Measurements from ENCODE around the gene TMEM164.
"Not testable (repeated sequence)": the region's sequence is repeated elsewhere in the genome, so short reads cannot be mapped to it uniquely, and the experiment has no call there.

Gene TMEM164

DNA sequence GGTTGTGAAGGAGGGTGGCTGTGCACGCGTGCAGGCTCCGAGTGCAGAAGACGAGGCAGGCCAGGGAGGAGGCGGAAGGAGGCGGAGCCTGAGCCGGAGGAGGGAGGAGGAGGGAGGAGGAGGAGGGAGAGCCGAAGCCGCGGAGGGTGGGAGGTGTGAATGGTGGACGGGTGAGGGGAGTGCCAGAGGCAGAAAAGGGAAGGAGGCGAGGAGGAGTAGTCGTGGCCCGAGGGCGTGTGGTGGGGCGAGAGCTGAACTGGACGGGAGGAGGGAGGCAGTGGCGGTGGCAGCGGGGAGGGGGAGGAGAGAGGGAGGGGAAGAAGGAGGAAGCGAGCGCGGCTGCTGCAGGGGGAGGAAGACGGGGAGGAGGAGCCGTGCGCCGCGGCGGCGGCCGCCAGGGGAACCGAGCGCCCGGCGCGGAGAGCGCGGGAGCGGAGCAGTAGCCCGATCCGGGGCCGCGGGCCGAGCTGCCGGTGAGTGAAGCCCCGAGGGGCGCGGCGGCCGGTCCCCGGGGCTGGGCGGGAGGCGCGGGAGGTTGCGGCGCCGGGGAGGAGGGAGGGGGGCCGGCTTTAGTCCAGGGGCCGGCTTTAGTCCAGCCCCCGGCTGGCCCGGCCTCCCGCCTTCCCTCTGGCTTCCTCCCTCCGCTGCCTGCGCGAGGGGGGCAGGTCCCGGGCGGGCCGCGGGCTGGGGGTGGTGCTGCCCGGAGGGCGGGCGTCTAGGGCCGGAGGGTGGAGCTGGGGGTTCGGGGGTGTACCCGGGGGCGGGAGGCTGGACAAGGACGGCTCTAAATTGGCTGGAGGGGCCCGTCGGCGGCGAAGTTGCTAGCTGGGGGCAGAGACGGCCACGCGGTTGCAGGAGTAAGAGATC is at the start of gene TMEM164:
TMEM164 (plus strand) TSS at position 815 of the 867 bp plus-strand sequence. CDS start 661 bp downstream, outside the sequence.
- no peak for FAIRE-seq

DNA sequence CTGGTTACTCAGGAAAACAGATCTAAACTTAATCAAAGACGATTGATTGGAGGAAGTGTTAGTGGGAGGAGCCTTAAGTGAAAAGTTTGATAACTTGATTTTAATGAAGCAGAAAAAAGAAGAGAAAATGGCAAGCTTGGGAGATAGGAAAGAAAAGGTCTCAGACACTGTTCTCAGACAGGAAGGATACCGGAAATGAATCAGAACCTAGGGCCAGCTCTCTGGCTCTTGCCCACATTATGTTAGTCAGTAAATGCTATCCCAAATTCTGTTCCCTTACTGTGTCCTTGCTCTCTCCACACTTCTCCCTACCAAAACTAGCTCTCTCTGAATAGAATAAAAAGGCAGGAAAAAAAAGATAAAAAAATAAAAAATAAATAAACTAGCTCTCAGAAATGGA is 48.6 kb upstream of the TMEM164 start:
- FAIRE-seq: no peak

DNA sequence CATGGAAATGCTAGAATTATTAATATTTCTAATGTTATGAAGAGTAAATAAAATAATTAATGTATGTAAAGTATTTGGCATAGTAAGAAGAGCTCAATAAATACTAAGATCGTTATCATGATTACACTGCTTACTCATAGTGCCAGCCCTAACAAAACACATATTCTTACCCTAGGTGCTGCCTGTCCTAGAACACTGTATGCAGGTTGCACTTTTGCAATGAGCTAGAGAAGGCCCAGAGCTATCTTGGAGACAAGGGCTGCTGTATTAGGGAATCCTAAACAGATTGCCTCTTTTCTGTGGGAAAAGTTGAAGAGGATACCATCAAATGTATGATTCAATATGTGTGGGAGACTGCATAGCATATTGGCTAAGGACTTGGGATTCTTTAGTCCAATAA is 48.0 kb upstream of the TMEM164 start:
- FAIRE-seq: no peak

DNA sequence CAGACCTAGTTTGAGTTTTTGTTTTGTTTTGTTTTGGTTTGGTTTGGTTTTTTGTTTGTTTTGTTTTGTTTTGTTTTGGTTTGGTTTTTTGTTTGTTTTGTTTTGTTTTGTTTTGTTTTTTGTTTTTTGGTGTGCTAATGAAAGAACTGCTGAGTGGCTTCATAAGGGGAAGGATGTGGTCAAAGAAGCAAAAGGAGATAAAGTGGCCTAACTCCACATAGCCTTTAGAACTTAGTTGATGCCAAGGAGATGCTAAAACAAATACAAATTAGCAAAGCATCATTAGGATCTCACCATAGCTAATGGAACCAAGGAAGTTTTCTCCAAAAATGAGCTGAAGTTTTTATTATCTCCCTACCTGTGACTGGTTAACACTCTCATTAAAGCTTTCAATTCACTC is 44.6 kb upstream of the TMEM164 start:
- FAIRE-seq: peak; percentile 90

DNA sequence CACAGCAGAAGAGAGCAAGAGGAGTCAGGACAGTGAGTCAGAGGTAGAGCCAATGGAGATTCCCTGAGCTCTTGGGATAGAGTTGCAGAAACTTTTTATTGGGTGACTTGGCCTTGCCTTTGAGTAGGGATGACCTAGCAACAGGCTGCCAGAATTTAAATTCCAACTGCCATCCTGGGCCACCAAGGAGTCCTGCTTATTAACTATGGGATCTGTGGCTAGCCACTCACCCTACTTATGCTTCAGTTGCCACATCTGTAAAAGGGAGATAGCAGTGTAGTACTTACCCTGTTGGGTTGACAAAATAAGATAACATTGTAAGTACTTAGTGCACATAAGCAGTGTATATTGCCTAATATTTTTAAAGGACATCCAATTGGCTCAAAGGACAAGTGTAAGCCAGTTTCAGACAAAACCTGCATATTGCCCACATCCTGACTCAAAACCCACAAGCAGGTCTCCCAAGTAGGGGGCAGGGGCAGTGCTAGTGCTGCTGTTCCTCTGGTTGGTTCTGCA is 43.5 kb upstream of the TMEM164 start:
- FAIRE-seq: no peak

DNA sequence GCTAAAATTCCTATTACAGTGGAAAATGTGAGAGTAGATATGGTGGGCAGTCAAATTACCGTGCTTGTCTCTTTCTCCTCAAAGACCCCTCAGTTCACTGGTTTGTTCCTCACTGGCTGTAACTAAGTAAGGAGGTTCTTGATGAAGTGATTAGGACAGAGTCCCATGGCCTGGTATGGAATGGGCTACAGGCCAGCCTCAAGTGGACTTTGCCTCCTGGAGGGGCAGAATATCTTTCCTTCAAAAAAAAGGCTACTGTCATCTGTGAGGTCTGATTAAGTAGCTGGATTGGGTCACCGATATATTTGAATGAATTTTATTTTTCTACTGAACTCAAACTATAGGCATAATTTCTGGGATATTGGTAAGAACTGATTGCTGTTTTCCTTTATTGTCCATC is 38.5 kb upstream of the TMEM164 start:
- no peak for FAIRE-seq

DNA sequence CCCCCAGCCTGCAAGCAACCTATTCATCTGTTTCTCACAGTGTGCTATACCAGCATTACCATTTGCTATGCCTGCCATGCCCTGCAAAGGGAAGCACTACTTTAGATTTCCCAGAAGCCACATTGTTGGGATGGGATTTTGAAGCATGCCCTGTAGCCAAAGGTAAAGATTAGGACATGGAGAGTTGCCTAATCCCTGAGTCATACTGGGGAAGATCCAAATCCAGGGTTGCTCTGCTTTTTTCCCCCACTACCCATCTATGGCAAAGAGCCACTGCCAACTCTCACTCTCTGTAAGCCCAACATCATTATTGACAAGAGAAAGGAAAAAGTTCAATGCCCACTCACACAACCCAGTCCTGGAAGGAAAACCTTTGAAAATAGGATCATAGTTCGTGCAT is 36.7 kb upstream of the TMEM164 start:
- no peak for FAIRE-seq

DNA sequence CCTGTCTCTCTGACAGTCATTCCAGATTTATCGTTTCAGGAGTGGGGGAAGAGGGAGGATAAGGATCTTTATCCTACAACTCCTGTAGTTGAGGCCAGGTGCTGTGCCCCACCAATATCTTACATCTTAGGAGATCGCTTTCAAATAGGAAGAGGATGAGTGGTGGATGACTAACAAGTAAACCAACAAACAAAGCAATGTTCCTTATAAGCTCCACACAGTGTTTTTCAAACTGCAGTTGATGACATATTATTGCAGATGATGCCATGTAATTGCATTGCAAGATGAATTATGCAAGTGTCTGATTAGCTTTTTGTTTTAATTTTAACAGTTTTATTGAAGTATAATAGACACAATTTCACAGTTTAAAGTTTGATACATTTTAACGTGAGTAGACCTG is 35.8 kb upstream of the TMEM164 start:
- peak; percentile 18 for FAIRE-seq

DNA sequence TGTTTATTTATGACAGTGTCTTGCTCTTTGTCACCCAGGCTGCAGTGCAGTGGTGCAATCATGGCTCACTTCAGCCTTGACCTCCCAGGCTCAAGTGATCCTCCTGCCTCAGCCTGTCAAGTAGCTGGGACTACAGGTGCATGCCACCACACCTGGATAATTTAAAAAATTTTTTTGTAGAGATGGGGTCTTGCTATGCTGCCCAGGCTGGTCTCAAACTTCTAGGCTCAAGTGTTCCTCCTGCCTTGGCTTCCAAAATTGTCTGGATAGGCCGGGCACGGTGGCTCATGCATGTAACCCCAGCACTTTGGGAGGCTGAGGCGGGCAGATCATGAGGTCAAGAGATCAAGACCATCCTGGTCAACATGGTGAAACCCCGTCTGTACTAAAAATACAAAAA is 32.1 kb upstream of the TMEM164 start:
- not testable (repeated sequence) for FAIRE-seq

DNA sequence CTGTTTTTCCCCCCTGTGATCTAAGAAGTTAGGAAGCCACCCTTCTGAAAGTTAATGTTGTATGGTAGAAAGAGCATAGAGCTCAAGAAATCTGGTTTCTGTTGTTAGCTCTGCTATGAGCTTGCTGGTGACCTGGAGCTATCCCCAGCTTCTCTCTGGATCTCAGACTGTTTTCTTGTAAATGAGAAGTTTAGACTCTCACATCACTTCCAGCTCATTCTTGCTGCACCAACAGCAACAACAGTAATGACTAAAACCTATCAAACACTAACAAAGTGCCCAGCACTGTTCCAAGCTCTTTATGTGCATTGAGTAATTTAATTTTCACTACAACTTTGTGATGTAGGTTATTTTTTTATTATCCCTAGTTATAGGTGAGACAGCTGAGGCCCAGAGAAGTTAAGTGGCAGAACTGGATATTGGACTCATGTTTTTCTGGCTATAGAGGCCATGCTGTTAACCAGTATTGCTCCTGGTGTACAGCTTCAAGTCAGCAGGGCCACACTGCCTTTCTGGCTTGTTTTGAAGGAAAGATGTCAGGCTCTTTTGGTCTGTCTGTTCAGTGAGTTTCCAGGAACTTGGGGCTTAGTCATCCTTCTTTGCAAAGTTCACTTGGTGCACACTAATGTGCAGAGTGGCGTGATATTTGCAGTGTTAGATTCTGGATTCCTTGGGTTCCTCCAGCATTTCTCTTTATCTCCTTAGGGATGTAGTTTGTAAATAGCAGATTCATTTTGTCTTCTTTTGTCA is 27.8 kb upstream of the TMEM164 start:
- FAIRE-seq: no peak

DNA sequence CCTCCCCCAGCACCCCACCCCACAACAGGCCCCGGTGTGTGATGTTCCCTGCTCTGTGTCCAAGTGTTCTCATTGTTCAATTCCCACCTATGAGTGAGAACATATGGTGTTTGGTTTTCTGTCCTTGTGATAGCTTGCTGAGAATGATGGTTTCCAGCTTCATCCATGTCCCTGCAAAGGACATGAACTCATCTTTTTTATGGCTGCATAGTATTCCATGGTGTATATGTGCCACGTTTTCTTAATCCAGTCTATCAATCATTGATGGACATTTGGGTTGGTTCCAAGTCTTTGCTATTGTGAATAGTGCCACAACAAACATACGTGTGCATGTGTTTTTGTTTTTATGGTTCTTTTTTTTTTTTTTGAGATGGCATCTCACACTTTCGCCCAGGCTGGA is 17.7 kb upstream of the TMEM164 start:
- FAIRE-seq: not testable (repeated sequence)

DNA sequence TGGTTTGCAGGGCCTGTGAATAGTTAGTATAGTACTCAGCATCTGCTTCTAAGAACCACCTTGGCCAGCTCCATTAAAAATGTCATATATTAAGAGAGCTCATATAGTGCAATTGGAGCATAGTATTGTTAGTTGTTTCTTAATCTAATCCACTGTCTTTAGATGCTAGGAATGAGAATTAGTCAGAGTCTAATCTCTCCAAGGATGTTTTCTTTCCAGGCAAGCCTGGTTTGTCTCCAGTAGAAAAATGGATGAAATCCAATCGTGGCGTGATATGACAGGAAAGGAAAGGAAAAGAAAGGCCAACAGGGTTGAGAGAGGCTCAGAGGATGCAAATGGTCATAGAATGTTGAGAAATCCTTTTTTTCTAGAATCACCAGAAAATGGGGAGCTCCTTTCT is 15.0 kb upstream of the TMEM164 start:
- FAIRE-seq: no peak

DNA sequence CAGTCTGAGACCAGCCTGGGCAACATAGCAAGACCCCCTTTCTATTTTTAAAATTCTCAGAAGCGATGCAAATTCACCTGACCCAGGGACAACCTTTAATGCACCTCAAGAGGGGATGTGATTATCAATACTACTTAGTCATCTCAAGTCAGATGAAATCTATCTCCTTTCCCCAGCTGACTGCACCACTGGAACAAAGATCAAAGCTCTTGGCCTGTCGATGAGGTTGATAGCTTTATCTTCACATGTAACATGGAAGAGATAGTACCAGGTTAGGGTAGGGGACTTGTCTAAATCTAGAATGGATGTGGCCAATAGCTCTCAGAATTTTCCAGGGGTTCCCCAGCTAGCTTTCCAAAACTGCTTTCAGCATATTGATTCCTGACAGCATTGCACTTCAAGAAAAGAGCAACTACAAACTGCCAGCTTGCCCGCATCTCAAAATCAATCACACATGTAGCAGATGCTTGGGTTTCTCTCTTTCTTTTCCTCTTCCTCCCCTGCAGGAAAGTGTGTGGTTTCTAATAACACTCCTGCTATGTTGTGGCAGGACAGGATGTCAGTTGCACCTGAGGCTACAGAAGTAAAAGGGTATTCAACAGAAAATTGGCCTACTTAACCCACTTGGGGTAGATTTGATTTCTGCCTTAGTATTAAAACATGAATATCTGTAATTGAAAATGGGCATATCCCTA is 12.2 kb upstream of the TMEM164 start:
- FAIRE-seq: no peak

DNA sequence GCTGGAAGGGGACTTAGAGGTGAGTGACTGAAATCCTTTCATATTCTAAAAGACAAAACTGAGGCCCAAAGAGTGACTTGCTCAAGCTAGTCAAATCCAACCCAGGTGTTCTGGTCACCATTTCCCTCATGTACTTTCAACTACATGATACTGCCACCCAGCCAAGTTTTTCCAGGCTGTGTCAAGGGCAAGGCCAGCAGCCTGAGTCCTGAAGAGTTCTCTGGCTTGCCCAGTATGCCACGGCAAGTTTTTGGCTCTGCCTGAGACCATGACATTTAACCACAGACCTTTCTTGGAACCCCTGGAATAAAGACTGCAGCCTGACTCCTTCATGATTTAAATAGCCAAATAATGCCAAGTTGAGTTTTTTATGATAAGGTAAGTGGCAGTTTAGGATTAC is 10.7 kb upstream of the TMEM164 start:
- FAIRE-seq: no peak

DNA sequence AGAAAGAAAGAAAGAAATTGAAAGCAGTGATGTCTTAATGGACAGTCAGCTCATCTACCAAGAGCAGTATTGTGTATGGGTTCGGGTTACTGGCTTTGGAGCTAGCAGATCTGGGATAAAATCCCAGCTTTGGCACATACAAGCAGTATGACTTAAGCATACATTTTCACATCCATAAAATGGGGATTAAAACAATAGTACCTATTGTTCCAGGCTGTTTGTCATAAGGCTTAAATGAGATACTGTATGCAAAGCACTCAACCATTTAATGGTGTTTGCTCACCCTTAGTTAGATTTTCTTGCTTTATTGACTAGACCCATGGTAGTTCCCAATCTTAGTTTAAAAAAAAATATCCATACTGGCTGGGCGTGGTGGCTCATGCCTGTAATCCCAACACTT is 7.8 kb upstream of the TMEM164 start:
- FAIRE-seq: no peak

DNA sequence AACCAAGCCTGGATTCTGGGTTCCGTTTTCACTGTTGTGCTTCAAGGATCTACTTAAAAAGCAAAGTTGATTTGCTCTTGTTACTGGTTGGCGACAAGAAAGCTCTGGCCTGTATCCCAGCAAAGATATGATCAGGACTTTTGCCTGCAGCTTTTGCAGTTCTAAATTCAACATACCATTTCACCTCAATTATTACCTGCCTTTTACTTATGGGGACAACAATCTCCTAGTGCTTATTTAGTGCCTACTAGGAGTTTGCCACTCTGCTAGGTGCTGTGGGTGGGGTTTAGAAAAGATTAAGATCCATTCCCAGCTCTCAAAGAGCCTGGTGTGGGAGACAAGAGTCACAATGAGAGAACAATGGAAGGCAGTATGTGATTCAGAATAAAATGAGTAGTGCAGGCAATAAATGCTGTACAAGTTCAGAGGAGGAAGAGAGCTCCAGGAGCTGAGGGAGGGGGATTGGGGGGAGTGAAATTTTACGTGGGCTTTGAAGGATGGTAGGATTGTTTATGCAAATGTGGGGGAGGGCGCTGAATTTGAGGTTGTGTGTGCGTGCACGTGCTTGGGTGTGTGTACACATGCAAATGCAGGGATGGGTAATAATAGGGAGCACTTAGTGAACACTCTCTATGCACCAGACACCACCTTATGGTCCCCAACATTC is 5.0 kb upstream of the TMEM164 start:
- FAIRE-seq: no peak

DNA sequence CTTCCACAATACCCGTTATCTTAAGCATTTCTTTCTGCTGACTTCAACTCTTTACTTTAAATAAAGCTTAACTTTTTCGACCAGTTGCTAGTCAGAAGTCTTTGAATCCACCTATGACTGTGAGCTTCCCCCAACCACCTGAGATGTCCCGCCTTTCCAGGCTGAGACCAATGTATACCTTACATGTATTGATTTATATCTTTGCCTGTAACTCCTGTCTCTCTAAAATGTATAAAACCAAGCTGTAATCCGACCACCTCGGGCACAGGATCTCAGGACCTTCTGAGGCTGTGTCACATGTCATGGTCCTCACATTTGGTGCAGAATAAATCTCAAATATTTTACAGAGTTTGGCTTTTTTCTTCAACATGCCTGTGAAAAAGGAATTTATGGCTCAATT is 2.9 kb upstream of the TMEM164 start:
- FAIRE-seq: no peak

DNA sequence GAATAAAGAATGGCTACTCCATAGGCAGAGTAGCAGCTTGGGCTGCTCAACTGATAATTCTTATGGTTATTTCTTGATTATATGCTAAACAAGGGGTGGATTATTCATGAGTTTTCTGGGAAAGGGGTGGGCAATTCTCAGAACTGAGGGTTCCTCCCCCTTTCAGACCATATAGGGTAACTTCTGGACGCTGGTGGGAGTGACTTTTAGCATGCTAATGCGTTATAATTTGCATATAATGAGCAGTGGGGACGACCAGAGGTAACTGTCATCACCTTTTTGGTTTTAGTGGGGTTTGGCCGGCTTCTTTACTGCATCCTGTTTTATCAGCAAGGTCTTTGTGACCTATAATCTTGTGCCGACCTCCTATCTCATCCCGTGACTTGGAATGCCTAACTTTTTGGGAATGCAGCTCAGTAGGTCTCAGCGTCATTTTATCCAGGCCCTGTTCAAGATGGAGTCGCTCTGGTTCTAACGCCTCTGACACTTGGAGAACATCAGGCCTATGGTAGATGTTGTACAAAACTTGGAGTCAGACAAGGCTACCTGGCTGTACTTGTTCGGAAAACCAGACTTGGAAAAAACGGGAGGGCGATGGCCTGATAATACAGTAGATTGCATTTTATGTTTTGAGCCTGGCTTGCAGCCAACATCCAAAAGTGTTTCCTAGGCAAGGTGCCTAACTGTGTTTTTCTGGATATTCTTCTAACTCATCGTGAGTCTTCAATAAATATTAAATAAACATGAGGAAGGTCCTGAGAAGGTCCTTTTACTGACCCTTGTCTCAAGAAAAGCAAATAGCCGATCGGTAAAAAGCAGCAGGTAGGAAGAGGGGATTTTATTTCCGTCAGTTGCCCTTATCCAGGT is 1.8 kb upstream of the TMEM164 start:
- no peak for FAIRE-seq

DNA sequence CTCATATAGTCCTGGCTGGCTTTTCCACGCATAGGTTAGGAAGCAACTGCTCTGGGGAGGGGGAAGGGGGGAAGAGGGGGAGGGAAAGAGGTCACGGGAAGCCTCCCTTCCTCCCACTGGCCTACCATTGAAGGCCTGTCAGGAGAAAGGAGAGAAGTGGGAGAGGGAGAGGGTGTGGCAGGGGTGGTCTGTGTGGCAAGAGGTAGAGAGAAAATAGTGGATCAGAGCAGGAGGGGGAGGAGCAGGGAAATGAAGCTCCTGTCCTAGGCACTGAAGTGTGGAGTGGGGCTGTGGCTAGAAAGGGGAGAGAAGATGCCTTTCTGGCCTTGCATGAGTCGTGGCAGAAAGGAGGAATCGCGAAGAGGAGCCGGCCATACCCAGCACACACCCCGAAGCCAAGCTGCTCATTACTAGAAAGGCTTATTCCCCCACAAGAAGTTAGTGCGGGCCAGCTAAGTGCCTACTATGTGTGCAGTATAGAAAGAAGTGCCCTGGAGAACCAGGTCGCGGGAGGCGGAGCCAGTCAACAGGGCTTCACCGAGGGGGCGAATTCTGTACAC is 1.1 kb upstream of the TMEM164 start:
- no peak for FAIRE-seq

DNA sequence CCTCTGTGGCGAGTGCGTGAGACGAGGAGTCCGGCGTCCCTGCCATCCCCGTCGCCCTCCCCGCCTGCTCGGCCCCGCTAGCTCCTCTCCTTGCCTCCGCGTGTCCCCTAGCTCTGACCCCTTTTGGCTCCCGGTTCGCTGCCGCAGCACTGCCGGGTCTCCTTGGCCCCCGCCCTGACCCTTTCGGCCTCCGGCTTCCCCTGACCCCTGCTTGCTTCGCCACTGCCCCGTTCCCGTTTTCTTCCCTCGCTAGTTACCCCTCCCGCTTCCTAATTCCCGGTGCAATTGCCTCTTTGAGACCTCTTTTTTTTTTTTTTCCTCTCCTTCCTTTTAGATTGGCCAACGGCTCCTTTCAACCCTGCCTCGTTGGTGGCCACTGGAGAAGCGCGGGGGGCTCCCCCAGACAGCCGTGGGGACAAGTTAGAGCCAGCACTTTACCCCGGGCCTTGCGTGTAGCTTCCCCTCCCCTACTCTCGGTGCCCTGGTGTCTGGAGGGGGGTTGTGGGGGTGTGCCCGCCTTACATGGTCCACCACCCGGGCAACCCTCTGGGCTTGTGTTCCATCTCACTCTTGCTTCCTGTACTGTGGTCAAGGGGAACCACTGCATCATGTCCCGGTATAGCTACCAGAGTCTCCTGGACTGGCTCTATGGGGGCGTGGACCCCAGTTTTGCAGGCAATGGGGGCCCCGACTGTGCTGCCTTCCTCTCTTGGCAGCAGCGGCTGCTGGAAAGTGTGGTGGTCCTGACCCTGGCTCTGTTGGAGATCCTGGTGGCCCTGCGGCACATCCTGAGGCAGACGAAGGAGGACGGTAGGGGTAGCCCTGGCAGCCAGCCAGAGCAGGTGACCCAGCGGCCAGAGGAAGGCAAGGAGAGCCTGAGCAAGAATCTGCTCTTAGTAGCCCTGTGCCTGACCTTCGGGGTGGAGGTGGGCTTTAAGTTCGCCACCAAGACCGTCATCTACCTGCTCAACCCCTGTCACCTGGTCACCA is 548 bp downstream of the TMEM164 start:
- no peak for FAIRE-seq

Data from colon (tissue), 2 donors.